GM10248 (cell line): ENCODE measurements around the gene TTLL5.
A peak's percentile ranks its signal among the peaks of the same experiment; 100 is the strongest.

ENCODE experiments used
- CTCF ChIA-PET: fragments of 300-600 bp; sonication (Branson Sonifier 250); formaldehyde crosslinking; extraction: SDS; loops from one replicate; lab custom pipeline; 2021; ENCODE audit warnings: antibody characterized with exemption; lab: Yijun Ruan, JAX
- POLR2A ChIA-PET: fragments of 350-650 bp; sonication (Branson Sonifier 250); formaldehyde crosslinking; extraction: SDS; loops from one replicate; lab custom pipeline; 2020; ENCODE audit warnings: antibody characterized with exemption; lab: Yijun Ruan, JAX
- DNase-seq: peaks from one replicate; pipeline ENCODE4 v3.0.0; 2012; ENCODE audit errors: extremely low spot score
- CTCF ChIP-seq: IDR thresholded peaks from 2 replicates; pipeline ENCODE4 v1.5.1; 2012; ENCODE audit warnings: mild to moderate bottlenecking, low read depth; ENCODE audit errors: extremely low read depth, missing control alignments, control extremely low read depth

Gene TTLL5

GRCh38 chr14:75984674-75985073 is 323.6 kb downstream of the TTLL5 start:
- ChIA-PET CTCF (interaction anchor here (1.8 to 10.6 kb wide), 4 partner anchors 11 to 402 kb away, joined by 3 to 216 read pairs (median 93); no protein-coding TSS in a partner anchor), POLR2A (no interaction called here)
- DNase-seq: no peak
- TF ChIP-seq CTCF: no peak

- POLR2A ChIA-PET: no interaction called here
- no peak for TF ChIP-seq CTCF
- CTCF ChIA-PET: interaction anchor here (1.3 to 10.6 kb wide), 4 partner anchors 65 to 401 kb away, joined by 3 to 216 read pairs (median 85); no protein-coding TSS in a partner anchor
- peak; percentile 90 for DNase-seq
These were observed 324.8 kb downstream of the TTLL5 start, which contains the start of gene IFT43 for GRCh38 chr14:75985618-75986438. IFT43 (plus strand) TSS chr14:75985763; CDS start chr14:75985787, 24 bp downstream.

- POLR2A ChIA-PET: no interaction called here
- no peak for DNase-seq
These were observed 325.4 kb downstream of the TTLL5 start for GRCh38 chr14:75986439-75986765.

GRCh38 chr14:75987201-75987970 is 326.3 kb downstream of the TTLL5 start:
- CTCF ChIA-PET: interaction anchor here (10.6 kb wide), 1 partner anchor 277 kb away, joined by 216 read pairs; no protein-coding TSS in a partner anchor
- DNase-seq: no peak
- POLR2A ChIA-PET: no interaction called here
- TF ChIP-seq CTCF: no peak

More at GRCh38 chr14:75986439-75986765, 325.4 kb downstream of the TTLL5 start:
- TF ChIP-seq CTCF: no peak
- CTCF ChIA-PET: interaction anchor here (1.3 to 10.6 kb wide), 4 partner anchors 64 to 401 kb away, joined by 3 to 216 read pairs (median 85); no protein-coding TSS in a partner anchor

GRCh38 chr14:75989134-75989533 is 328.1 kb downstream of the TTLL5 start:
- no peak for TF ChIP-seq CTCF
- ChIA-PET CTCF (interaction anchor here (1.7 kb wide), 1 partner anchor 280 kb away, joined by 5 read pairs; no protein-coding TSS in a partner anchor), POLR2A (no interaction called here)
- DNase-seq: no peak

- POLR2A ChIA-PET: no interaction called here
These were observed 329.3 kb downstream of the TTLL5 start for GRCh38 chr14:75990297-75990696.

More at GRCh38 chr14:75990297-75990696, 329.3 kb downstream of the TTLL5 start:
- TF ChIP-seq CTCF: no peak
- DNase-seq: no peak
- CTCF ChIA-PET: interaction anchor here (0.6 to 1.7 kb wide), 3 partner anchors 8 to 397 kb away, joined by 3 to 5 read pairs (median 3); partner anchors contain the start of gene TGFB3
